ENCODE measurements around the gene MSANTD3. TPM values are rescaled to one million over a fixed set of nuclear protein-coding genes. Genes with fewer than 3 reads are reported as not detected.

MSANTD3 gene
- total RNA-seq: 54.7 and 58.9 TPM in 2 replicates

DNA sequence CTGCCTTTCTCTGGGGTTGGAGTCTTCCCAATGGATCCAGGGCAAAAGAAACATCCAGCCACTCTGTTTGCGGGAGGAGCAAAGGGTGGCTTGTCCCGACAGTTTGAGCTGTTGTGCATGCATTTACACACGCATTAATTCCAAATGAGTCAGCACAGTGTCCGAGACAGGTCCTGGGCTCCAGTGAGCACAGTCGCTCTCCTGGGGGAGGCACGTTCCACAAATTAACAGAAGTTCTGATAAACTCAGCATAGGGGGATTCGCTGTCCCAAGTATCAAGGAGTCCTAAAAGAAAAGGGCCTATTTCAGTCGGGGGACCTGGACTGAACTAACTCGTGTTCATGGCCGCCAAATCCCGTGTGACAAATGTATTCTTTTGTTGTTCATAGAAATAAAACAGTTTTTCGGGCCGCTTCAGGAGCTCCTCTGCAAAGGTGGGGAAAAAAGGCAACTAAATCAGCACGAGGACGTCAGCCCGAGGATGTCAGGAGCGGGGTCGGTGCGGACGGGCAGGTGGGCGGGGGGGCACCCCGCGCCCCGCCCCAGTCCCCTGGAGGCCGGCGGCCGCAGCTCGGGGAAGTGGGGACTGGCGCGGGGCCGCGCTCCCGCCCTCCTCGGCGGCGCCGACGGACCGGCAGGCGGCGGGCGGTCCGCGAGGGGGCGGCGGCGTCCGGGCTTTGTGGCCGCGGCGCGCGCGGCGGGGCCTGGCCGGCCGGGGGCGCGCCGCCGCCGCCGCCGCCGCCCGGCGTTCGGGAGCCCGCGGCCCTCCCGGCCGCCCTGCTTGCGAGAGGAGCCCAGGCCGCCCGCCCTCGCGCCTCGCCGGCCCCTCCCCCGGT, at the start of gene MSANTD3:
MSANTD3 (plus strand) TSS at position 614 of the 836 bp plus-strand sequence. CDS start 14,796 bp downstream, outside the sequence.

GRCh38 chr9:100472788-100473275, 45.9 kb downstream of the MSANTD3 start, which contains the start of gene TMEFF1:
Gene TMEFF1 (plus strand): TSS chr9:100473149. CDS start chr9:100473545, 396 bp downstream.

Other genes starting within 250 kb of the MSANTD3 start
- 25.5 and 27.2 TPM in 2 replicates for gene TEX10, start 74.2 kb upstream of the MSANTD3 start, total RNA-seq
- gene TMEFF1, start 46.0 kb downstream of the MSANTD3 start, total RNA-seq: 0.87 and 1.1 TPM in 2 replicates
- gene CAVIN4, start 150.9 kb downstream of the MSANTD3 start, total RNA-seq: 0.92 and 1.2 TPM in 2 replicates